NCI-H1105 treated with DMSO at 0.1 percent for 48 hours (cell line): ENCODE data around the gene SYTL1.

ENCODE experiments used
- DNase-seq: peaks from one replicate; lab custom pipeline; 2025; lab: John Stamatoyannopoulos, UW

The SYTL1 gene, protein sequence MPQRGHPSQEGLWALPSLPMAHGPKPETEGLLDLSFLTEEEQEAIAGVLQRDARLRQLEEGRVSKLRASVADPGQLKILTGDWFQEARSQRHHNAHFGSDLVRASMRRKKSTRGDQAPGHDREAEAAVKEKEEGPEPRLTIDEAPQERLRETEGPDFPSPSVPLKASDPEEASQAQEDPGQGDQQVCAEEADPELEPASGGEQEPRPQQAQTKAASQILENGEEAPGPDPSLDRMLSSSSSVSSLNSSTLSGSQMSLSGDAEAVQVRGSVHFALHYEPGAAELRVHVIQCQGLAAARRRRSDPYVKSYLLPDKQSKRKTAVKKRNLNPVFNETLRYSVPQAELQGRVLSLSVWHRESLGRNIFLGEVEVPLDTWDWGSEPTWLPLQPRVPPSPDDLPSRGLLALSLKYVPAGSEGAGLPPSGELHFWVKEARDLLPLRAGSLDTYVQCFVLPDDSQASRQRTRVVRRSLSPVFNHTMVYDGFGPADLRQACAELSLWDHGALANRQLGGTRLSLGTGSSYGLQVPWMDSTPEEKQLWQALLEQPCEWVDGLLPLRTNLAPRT

DNA sequence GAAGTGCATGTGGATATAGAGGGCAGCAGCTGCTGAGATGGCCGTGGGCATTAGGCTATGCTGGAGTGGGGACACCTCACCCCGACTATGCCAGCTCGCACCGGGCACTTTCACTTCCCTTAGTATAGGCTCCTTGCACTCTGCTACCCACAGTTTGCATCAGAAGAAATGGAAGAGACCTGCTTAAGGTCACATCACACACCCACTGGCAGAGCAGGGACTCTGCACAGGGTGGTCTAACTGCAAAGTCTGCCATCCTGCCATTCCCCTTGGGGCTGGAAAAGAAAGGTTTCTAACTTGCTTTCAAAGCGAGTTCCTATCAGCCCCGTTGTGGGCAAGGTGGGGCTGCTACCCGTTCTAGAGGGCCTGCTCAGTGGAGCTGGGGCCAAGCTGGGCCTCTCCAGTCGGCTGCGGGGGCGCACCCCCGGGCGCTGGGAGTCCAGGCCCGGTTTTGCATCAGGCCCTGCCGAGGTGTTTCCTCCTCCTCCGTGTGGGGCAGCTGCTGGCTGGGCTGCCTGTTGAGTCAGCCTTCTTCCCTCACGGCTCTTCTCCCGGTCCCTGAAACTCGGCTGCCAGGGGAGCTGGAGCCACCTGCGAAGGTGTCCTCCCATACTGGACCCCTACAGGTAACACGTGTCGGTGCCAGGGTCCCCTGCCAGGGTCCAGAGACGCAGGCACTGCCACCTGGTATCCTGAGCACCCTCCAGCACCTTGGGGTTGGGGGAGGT is at the start of gene SYTL1:
Gene SYTL1 (plus strand): TSS at position 498 of the 728 bp plus-strand sequence. CDS start 3,313 bp downstream, outside the sequence.
- DNase-seq: peak; percentile 72

DNA sequence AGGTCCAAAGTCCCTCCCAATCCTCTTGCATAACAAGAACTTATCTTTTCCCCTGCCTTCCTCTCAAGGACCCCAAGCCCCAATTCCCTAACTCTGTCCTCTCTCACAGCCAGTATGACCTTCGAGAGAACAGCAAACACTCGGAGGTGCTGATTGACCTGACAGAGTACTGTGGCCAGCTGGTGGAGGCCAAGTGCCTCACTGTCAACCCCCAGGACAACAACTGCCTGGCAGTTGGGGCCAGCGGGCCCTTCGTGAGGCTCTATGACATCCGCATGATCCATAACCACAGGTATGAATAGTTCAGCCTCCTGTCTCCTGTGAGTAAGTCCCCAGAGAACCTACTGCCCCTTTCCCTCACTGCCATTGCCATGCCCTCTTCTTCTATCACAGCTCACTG is 49.7 kb upstream of the SYTL1 start:
- no peak for DNase-seq

DNA sequence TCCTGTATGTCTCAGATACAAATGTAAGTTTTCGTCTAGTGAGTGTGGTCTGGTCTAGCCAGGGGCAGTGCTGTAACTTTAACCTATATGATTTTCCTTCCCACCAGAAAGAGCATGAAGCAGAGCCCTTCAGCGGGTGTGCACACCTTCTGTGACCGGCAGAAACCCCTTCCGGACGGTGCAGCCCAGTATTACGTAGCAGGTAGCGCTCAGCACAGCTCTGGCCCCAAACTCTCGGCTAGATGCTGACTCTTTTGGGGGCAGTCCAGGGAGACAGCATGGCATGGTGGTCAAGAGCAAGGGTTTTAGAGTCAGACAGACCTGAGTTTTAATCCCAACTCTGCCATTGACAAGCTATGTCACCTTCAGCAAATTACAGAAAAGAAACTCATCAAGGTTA is 47.9 kb upstream of the SYTL1 start:
- DNase-seq: no peak

GRCh38 chr1:27296773-27297291 is 45.0 kb upstream of the SYTL1 start:
- peak; percentile 30 for DNase-seq

DNA sequence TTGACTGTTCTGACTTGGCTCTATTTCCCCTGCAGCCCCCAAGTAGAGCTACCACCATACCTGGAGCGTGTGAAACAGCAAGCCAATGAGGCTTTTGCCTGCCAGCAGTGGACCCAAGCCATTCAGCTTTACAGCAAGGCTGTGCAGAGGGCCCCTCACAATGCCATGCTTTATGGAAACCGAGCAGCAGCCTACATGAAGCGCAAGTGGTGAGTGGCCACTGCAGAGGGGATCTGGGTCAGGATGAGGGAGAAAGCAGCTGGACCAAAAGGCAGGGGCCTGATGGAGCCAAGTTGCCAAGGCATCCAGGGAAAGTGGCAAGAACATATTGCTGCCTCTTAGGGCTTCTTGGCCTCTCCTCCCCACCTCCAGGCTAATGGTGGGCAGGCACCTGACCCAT is 43.9 kb upstream of the SYTL1 start:
- DNase-seq: no peak

- DNase-seq: no peak
Measured at GRCh38 chr1:27298632-27299384, 43.0 kb upstream of the SYTL1 start.

GRCh38 chr1:27299385-27300271 is 42.2 kb upstream of the SYTL1 start:
- no peak for DNase-seq

DNA sequence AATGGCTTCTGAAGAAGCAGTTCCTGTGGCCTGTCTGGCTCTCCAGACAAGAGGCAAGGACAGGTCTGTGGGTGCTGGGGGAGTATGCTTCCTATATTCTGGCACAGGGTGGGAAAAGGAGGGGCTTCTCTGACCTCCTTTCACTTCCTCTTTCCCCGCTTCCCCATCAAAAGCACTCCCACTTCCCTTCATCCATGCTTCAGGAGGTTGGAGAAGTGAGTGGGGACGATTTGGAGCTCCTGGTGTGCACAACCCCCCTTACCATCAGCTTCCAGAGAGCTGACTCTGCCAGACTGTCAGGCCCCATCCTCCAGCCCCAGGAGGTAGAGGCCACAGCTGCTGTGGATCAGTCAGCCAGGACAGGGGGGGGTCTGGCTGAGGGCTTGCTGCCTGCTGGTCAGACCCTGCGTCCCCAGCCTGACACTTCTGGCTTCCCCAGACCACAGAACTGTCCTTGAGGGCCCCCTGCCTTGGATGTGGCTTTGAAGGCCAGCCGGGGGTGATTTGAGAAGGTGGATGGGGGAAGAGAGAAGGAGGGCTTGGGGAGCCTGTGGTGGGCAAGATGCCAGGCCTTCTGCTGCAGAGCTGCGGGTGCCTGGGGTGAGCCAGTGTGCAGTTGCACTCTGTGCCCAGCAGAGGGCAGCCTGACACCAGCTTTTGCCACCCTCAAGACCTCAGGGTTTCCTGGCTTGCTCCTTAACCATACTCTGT is 41.3 kb upstream of the SYTL1 start:
- DNase-seq: peak; percentile 84

GRCh38 chr1:27301052-27301422 is 40.8 kb upstream of the SYTL1 start:
- no peak for DNase-seq

DNA sequence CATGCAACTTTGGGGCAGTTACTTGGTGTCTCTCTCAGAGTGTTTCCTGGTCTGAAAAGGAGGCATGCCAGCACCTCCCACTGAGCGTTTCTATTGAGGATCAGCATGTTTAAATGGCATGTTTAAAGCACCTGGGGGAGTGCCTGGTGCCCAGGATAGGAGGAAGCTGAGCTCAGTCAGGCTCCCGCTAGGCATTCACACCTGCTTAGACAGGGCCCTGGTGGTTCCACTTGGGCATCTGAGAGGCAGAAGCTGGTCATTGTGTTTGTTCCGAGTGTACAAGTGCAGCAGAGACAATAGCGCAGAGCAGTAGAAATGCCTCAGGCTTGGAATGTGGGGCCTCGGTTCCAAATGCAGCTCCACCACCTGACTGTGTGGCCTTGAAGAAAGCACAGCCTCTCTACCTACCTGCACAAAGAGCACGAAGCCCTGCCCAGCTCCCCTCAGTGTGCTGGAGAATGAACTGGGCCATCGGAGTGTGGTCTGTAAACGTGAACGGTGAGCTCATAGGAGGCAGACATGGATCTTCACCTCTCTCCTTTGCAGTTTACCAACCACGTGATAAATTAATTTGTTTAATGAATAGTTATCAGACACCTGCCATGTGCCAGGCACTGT is 40.1 kb upstream of the SYTL1 start:
- no peak for DNase-seq

GRCh38 chr1:27302612-27303011 is 39.2 kb upstream of the SYTL1 start:
- no peak for DNase-seq

DNA sequence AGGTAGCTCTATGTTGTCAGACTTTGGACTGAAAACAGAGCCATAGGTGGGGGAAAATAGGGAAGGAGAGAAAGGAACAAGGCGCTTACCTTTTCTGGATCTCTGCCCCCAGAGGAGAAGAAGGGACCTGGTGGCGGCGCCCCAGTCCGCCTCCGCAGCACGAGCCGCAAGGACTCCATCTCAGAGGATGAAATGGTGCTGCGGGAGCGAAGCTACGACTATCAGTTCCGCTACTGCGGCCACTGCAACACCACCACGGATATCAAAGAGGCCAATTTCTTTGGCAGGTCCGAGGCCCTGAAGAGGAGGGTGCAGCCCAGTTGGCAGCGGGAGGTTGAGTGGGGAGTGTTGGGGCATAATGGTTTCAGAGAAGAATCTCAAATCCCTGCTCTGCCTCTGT is 38.3 kb upstream of the SYTL1 start:
- DNase-seq: no peak

DNA sequence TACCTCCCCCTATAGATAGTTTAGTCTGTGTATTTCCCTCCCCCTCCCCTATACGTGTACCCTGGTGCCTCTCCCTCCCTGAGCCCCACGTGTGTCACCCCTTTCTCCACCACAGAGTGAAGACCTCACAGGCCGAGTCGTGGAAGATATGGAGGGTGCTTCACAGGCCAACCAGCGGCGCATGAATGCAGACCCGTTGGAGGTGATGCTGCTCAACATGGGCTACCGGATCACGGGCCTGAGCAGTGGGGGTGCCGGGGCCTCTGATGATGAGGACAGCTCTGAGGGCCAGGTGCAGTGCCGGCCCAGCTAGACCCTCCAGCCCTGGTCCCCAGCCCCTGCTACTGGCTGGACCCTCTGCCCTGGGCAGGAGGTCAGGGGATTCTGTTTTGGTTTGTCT is 35.8 kb upstream of the SYTL1 start:
- no peak for DNase-seq

- DNase-seq: no peak
Measured at GRCh38 chr1:27306892-27307761, 34.7 kb upstream of the SYTL1 start.

DNA sequence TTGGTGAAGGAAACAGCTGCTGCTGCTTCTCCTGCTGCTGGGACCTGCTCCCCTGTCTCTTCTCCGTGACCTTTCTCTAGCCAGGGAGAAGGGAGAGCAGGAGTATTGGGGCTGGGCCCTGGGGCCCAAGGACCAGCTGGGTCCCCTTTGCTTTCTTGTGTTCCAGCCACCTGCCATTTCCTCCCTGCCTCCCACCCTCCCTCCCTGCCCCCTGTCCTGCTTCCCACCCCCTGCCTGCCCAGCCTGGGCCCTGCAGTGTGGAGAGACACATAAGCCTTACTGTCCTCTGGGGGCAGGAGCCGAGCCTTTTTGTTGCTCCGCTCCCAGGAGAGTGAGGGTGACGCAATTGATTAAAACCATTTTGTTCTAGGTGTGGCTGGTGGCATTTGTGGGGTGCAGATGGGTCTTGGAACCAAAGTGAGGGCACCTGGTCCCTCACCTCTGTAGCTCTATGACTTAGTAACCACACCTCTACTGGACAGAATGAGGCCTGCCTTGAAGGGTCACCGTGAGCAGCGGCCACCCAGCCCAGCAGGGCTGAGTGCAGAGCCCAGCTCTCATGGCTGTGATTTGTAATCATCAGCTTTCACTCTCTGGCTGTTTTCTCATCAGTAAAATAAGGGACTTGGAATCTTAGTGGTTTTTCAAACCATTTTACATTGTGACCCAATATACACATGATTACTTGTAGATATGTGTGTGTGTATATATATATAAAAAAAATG is 33.8 kb upstream of the SYTL1 start:
- no peak for DNase-seq

- DNase-seq: no peak
Measured at GRCh38 chr1:27314169-27314568, 27.7 kb upstream of the SYTL1 start.

- no peak for DNase-seq
Measured at GRCh38 chr1:27314737-27315136, 27.1 kb upstream of the SYTL1 start.

- no peak for DNase-seq
Measured at GRCh38 chr1:27316860-27317259, 25.0 kb upstream of the SYTL1 start.
